HG03558 (cell line): ENCODE results near the gene SLC35F3.
"Not testable (repeated sequence)": the region's sequence is repeated elsewhere in the genome, so short reads cannot be mapped to it uniquely, and the experiment has no call there.

ENCODE experiments used
- ATAC-seq: cut with Tn5 transposase; IDR thresholded peaks from one replicate; pipeline ENCODE4 v1.9.1; 2021; ENCODE audit warnings: moderate number of reproducible peaks; ENCODE audit not compliant: unreplicated experiment; ENCODE audit errors: extremely low read depth

SLC35F3 gene

DNA sequence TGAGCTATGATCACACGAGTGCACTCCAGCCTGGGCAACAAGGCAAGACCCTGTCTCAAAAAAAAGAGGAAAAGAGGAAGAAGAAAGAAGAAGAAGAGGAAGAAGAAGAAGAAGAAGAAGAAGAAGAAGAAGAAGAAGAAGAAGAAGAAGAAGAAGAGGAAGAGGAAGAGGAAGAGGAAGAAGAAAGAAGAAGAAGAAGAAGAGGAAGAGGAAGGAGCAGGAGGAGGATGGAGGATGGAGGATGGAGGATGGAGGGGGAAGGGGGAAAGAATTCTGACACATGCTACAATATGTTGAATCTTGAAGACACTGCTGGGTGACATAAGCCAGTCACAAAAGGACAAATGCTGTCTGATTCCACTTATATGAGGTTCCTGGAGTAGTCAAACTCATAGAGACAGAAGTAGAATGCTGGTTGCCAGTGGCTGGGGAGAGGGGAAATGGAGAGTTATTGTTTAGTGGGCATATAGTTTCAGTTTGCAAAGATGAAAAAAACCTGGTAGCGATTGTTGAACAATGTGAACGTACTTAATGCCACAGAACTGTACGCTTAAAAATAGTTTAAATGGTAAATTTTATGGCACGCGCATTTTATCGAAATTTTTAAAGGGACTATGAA lies 421.5 kb downstream of the SLC35F3 start:
- ATAC-seq, result no peak

DNA sequence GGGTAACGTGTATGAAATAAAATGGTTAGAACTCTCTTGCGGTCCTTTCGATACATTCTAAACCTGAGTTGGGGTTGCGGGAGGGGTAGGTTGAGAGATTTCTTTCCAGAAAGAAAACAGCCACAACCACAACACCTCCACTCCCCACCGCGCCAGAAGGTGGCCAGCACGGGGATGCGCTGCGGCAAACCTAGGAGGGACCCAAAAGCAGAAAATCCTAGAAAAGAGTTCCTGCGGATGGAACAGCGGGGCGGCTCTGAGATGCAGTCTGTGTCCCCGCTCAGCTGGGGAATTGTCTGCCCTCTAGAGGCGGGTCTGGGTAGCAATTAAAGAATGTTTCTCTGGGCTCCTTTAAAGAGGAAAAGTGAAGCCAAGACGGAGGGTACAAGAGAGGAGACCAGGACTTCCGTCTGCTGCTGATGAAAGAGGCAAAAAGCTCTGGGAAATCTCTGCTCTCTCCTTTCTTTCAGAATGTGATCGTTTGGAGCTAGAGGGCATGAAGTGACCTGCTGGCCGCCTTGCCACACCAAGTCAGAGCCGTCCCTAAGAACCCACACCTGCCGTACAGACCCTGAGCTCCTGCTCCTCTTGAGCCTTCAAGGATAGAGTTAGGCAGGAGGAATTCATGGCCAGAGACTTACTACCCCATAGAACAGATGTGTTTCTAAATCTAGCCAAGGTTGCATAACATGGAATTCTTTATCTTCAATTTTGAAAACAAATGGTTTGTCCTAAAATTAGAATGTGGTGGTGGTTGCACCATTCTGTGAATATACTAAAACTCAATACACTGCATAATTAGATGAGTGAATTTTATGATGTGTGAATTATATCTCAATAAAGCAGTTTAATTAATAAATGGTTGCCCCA lies 422.3 kb downstream of the SLC35F3 start:
- ATAC-seq, result no peak

- no peak for ATAC-seq
Observed at GRCh38 chr1:234327577-234328164, 423.2 kb downstream of the SLC35F3 start.

- no peak for ATAC-seq
Observed at GRCh38 chr1:234330843-234331215, 426.4 kb downstream of the SLC35F3 start.

GRCh38 chr1:234331507-234331906 lies 427.0 kb downstream of the SLC35F3 start:
- ATAC-seq, result no peak

- ATAC-seq, result no peak
Observed at GRCh38 chr1:234336359-234336758, 431.9 kb downstream of the SLC35F3 start.

- ATAC-seq, result no peak
Observed at GRCh38 chr1:234337233-234337632, 432.8 kb downstream of the SLC35F3 start.

DNA sequence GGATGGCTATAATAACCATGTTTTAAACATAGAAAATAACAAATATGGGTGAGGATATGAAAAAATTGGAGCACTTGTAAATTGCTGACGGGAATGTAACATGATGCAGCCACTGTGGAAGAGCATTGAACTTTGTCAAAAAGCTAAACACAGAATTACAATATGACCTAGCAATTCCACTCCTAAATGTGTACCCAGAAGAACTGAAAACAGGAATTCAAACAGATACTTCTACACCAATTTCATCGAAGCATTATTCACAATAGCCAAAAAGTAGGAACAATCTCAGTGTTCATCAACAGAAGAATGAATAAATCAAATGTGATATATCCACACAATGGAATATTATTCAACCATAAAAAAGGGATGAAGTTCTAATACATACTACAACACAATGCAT lies 436.1 kb downstream of the SLC35F3 start:
- no peak for ATAC-seq

DNA sequence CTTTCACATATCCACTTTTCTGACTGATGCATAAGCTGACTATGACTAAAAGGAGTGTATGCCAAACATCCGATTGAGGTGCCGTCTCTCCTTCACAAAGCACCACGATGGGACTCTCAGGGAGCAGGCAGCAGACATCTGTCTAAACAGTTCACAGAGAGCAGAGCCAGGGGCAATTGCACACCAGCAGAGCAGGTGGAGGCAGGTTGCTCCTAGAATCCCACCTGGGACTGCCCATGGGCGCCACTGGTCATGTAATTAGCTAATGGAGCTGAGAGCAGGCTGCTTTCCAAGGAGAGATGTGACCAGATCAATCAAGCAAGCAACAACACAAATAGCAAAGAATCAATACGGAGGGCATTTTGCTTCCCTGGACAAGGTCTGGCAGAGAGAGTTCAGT lies 438.3 kb downstream of the SLC35F3 start:
- no peak for ATAC-seq

DNA sequence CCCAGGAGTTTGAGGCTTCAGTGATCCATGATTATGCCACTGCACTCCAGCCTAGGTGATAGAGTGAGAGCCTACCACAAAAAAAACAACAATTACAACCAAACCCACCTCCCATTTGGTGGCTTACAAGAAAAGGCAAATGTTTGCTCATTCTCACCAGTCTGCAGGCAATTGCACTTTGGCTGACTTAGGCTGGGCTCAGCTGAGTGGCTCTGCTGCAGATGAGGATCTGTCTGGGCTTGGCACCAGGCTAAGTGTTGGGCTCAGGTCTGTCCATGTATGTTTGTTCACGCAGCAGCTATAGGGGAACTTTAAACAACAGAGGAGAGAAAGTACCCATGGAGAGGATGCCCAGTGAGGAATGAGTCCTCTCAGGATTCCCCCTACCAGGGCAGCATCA lies 440.8 kb downstream of the SLC35F3 start:
- no peak for ATAC-seq

DNA sequence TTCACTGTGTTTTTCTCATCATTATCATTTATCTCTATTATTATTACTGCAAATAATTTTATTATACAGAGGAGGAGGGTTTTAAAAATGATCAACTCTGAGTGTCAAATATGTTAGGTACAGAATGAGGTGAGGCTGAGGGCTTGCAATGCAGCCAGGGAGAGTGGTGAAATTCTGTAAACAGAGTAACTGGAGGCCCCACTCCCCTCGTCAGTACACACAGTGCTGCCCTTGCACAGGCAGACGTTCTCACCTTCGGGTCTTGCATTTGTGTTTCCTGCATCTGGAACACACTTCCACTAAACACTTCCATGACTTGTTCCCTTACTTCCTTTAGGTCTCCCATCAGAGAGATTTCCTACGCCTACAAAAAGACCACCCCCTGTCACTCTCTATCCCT lies 444.5 kb downstream of the SLC35F3 start:
- ATAC-seq, result no peak

- no peak for ATAC-seq
Observed at GRCh38 chr1:234355782-234356510, 451.5 kb downstream of the SLC35F3 start.

DNA sequence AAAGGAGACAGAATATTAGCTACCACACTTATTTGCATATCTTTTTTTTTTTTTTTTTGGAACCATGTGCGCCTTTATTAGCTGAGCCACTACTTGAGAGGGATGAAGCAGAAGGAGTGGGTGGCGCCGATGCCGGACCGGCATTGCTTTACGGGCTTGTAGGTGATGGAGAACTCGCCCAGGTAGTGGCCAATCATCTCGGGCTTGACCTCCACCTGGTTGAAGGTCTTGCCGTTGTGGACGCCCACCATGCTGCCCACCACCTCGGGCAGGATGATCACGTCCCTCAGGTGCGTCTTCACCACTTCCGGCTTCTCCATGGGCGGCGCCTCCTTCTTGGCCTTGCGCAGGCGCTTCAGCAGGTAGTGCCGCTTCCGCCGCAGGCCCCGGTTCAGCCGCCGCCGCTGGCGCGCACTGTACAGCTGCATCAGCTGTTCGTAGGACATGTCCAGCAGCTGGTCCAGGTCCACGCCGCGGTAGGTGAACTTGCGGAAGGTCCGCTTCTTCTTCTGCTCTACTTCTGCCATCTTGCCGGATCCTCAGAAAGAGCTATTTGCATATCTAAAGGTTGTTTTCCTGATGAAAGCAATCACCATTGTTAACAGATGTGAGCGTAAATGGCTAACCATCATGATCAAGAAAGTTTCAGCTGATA lies 452.3 kb downstream of the SLC35F3 start:
- not testable (repeated sequence) for ATAC-seq

DNA sequence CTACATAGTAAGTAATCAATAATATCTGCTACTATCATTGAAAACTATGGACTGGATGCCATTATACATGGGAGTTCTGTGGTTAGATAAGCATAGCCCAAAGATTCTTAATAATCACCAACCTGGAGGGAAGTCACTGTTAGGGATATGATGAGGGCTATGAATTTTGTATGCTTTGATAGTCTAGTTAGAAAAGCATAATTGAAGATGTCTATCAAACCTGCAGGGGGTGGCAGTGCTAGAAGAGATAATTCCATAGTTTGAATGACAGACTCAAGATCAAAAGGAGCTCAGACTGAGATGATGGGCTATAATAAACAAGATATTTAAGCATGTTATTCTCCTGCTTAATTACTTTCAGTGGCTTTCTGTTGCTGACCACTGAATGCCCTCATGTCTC lies 453.4 kb downstream of the SLC35F3 start:
- ATAC-seq, result no peak

DNA sequence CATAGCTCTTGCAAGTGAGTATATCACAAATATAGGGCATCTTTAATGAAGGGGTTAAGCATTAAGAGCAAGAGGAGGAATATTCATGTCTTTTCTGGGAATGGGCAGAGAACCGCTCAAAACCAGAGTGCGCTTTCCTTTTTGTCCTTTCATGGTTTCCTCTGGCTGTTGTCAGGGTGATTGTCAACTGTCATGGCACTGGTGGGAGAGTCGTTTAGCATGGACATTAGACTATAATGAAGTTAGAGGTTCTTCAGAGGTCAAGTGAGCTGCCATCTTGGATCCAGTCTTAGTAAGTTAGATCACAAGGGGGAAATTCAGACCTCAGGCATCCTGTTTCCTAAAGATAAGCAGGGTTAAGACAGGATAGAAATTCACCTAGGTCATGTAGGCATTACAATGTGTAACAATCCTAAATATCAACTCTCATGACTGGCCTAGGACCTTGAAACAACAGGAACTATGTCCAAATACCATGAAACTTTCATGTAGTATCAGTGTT lies 456.7 kb downstream of the SLC35F3 start:
- ATAC-seq, result no peak

DNA sequence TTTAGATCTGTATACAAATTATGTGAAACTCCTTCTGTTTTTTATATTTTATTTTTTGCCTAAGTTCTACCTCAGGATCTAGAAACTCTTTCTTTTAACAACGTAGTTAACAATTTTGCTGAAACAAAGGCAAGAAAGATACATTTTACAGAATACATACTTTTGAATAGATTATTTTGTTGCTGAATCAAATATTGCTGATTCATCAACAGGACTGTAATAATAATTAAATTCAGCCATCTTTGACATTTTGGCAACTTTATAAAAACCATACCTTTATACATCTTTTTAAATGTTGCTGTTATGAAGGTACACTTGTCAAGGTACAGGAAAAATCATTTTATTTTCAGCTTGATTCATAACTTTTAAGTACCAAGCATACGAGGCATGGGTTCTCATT lies 458.1 kb downstream of the SLC35F3 start:
- no peak for ATAC-seq

- ATAC-seq, result no peak
Observed at GRCh38 chr1:234368320-234369032, 464.0 kb downstream of the SLC35F3 start.

DNA sequence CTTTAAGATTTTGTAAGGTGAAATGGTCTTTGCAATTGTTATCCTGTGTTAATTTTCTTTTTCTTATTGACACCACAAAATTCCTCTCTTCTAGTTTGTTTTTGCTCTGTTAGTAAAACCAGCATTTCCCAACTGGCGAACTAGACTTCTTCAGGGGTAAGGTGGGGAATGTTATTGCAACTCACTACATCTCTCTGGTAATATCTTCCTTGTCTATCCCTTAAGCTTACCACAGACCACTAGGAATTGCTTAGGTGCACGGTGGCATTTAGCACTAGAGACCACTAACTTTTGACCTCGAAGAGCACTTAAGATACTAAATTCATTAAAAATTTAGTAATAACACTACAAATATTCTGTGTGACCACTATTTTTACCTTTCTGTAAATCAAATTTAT lies 464.6 kb downstream of the SLC35F3 start:
- ATAC-seq, result no peak

DNA sequence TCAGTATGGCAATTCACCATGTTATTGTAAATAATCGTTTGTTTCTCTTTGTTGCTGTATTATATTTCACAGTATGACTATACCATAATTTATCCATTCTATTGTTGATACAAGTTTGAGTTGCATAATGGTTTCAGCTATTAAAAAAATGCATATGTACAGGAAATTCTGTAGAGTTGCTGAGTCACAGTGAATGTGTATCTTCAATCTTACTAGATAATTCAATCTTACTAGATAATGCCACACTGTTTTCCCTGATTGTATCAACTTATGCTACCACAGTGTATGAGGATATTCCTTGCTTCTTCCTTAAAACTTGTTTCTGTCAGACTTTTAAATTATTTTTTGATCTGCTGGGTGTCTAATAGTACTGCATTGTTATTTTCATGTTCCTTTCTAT lies 465.3 kb downstream of the SLC35F3 start:
- ATAC-seq, result no peak

DNA sequence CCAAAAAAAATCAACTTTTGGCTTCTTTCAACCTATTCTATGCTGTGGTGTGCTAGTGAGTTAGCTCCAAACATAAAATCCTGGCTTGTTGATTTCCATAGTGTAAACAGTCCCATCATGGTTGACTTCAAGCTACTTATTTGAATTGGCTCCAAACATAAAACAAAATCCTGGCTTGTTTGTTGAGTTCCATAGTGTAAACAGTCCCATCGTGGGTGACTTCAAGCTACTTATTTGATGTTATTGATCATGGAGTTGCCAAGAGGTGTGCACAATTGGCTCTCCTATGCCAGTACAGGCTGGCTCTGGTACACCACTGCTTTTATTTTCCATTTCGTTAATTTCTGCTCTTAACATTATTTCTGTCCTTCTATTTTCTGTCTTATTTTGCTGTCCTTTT lies 466.9 kb downstream of the SLC35F3 start:
- ATAC-seq, result no peak
